TTC549 (cell line): Measurements from ENCODE around the gene STX2.
"Not testable (repeated sequence)": the region's sequence is repeated elsewhere in the genome, so short reads cannot be mapped to it uniquely, and the experiment has no call there.

Source experiments
- FAIRE-seq: peaks from 2 replicates; lab custom pipeline; 2012; peaks lifted over from hg19 to GRCh38; lab: Jason Lieb, UNC

Gene STX2

DNA sequence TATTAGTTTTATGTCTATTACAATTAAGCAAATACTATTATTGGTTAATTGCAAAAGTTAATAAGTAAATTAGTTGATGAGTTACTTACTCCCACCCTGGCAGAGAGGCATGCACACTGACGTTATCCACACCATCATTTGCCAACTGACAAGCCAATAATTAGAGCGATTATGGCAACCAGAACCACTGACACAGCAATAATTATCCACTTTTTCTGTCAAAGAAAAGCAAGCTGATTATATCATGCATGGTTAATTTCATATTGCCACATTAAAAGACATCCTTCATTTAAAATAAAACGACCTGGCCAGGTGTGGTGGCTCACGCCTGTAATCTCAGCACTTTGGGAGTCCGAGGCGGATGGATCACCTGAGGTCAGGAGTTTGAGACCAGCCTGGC, 43.1 kb downstream of the STX2 start:
- FAIRE-seq = no peak

DNA sequence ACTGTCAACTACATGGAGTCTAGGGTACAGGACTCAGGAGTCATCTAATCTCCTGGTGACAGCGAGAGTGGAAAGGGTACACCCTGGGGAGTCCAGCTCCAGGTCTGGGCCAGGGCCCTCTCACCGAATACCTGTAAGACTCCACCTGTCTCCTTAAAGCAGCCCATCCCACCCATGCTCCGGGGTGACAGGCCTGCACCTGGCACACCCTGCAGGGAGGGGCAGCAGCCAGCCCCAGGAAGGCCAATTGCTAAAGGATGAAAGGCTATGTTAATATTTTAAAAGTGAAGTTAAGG, 45.5 kb downstream of the STX2 start:
- FAIRE-seq = no peak

DNA sequence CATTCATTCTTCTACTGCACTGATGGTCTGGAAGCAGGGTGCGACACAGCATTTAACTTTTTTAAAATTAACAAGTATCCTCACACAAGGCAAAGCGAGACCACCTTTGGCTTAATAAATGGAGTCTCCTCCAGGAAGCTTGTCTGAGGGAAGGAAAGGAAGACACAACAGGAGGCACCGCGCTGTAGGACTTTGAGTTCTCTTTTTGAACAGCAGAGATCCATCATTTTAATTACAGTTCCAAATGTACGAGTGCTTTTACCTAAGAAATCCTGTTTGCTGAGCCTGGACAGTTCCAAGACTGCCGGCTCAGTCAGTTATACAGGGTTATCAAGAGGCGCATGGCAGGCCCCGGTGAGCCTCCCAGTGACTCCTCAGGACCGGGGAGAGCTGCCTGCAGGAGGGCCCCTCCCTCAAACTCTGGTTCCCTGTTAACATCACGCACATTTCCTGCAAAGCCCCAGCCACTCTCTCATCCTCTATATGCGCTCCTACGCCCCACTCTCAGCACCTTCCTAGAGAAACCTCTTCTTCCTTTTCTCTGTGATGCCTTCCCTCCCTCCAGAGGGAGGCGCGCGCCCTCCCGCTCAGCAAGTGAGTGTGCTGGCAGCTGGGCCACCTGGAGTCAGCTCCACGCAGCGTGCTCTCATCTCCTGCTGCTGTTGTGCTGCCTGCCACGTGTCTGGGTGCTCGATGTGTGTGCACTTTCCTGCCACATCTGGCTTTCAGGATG, 46.1 kb downstream of the STX2 start:
- FAIRE-seq = no peak

DNA sequence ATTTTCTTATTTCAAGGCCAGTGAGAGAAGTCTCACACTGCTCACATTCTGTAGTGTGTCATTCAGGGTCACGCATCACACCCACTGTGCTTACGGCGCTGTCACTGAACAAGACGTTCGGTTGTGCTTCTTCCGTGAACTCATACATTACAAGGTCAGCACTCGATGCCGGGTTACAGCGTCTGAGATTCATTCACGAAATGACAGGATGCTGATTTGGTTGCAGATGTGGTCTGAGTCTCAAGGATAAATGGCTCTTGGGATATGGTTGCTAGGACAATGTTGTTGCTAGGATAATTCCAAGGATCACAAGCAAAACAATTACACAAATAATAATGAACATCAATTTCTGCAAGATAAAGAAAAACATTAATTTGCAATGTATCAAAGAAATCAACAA, 47.4 kb downstream of the STX2 start:
- no peak for FAIRE-seq

DNA sequence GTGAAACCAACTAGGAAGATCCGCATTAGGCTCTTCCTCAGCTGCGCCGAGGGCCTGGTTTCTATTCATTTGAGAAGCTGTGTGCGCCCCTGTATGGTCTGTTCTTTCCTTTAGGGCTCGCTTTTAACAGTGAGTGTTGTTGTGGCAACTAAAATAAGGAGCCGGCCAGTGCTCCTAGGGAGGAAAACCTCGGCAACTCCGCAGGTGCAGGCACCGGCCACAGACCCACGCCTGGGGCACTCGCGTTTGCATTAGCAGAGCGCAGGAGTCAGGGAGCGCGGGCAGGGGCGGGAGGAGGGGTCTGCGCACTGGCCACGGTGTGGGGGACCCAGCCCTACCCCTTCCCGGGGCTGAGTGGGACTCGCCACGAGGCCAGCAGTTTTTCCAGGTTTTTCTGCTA, 50.5 kb downstream of the STX2 start:
- no peak for FAIRE-seq

DNA sequence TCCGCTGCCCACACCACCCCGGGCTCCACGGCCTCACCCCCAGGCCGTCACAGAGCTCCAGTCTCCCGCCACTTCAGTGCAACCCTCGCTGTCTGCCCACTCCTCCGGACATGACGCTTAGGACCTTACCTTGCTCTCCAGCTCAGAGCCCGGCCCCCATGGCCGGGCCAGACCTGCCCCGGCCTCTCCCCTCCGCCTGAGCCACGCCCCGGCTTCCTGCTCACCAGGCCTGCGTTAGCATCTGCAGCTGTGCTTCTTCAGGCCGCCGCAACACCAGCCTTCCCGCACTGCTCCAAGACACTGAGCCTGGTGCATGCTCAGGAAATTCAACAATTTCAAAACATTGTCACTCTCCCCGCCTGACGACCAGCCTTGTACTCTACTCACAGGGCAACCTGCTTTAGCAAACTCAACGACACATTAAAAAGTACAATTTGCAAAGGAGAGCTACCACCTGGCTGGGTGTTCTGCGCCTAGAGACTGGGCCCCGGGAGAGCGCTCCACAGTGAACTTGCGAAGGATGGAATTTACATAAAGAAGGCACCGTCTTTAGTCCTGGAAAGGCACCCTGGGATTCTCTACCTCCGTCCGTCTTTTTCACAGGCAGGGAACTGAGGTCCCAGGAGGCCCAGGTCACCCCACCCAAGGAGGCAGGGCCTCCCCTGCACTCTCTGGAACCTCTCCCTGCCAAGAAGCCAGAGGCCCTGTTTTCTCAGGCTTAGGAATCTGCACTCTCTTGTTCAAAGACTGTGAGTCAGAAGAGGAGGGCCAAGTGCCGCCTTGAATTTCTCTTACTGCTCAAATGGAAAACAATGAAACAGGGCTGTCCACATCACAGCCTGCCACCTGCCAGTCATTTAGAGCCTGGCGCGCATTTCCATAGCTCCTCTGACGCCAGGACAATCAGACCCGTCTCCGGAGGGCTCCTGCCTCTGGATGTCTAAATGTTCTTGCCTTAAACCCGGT, 51.3 kb downstream of the STX2 start:
- no peak for FAIRE-seq

DNA sequence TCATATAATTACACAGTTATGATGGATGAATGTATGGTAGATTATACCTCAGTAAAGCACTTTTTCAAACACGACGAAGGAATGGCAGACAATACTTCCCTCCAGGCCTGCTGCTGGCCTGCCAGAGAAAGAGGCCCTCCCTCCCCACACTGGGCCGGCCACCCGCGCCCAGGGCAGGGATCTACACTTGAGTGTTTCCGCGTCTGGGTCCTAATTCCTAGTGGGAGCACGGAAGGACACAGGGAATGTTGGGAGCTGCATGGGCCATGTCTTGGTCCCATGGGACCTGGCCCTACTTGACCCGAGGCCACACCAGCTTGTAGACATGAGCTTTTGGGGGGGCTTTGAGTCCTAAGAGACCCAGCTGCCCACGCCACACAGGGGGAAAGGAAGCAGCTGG, 52.0 kb downstream of the STX2 start:
- no peak for FAIRE-seq

DNA sequence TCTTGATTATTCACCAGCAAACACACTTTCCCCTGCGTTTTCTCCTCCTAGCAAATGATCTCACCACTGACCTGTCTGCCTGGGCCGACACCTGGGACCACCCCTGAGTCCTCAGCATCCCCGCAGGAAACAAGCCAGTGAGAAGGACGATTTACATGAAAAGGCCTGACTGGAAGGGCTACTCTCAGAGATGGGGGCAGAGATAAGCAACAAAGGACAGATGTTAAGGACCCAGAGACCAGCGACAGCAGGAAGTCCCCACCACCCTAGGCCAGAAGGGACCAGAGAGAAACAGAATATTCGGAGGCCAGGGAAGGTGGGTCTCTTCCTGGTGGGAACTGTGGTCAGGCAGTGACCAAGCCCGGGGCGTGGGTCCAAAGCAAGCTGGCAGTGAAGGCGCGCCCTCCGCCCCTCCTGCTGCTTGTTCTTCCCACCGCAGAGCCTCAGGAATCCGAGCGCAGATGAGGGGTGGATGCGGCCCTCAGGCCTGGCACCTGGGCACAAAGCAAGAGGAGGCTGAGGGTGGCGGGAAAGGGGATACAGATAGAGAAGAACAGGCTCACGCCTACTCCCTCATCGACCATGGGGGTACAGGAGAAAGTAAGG, 55.8 kb downstream of the STX2 start:
- no peak for FAIRE-seq

DNA sequence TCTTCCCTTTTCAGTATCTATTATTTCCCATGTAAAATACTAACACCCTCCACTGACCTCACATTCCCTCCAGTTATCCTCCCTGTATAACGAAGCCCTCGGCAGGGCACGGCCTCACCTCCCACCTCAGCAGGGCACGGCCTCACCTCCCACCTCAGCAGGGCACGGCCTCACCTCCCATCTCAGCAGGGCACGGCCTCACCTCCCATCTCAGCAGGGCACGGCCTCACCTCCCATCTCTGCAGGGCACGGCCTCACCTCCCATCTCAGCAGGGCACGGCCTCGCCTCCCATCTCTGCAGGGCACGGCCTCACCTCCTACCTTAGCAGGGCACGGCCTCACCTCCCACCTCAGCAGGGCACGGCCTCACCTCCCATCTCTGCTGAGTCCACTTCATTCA, 56.8 kb downstream of the STX2 start:
- FAIRE-seq = not testable (repeated sequence)

DNA sequence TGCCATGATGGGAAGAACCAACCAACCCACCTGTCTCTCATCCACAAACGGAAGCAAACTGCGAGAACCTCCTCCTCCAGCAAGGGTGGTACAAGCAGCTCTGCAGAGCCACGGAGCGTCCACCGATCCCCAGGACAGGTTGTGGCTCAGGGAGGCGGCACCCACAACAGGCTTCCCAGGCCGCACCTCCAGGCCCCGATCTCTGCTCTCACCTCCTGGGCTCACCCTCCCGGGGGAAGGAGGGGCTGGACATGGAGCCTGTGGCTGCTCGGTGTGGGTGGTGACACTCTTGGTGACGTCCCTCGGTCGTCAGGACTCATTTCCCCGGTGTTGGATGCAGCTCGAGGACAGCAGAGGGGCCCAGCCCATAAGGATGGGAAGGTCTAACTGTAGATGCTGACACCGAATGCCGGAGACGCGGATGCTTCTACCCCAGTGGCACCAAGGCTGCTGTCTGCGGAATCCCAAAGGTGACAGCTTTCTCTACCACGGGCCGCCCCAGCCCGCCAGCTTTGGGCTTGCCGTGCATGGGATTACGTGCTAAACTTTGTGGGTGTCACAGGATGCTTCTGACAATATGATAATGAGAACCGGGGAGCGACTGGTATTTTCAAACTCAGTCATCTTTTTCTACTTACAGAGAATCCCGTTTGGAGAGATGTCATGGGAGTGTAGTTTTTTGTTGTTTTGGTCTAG, 58.0 kb downstream of the STX2 start:
- no peak for FAIRE-seq

DNA sequence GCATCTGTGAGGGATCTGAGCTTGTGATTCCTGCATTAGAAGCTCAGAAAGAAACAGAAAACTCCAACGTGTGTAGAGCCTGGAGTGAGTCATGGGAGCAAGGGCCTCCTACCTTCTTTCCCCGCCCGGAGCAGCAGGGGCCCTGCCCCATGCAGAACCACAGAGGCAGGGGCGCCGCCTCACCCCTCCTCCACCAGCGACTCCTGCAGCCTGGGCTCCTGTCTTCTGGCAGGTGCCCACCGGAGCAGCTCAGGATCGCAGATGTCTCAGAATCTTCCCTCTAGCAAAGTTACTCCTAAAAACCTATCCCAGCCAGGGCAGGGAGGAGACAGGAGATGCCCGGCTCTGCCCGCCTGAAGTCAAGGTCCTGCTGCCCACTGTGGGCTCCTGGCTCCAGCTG, 58.7 kb downstream of the STX2 start:
- FAIRE-seq = no peak

DNA sequence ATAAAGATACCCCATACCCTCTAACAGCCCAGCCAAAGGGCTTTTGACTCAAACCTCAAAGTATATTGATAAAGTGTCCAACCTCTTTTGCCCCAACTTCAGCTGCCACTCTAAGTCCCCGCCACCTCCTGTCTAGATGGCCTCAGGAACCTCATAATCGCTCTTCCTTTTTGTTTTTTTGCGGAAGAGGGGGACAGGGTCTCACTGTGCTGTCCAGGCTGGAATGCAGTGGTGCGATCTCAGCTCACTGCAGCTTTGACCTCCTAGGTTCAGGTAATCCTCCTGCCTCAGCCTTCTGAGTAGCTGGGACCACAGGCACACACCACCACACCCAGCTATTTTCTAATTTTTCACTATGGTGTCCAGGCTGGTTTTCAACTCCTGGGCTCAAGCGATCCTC, 60.3 kb downstream of the STX2 start:
- no peak for FAIRE-seq

DNA sequence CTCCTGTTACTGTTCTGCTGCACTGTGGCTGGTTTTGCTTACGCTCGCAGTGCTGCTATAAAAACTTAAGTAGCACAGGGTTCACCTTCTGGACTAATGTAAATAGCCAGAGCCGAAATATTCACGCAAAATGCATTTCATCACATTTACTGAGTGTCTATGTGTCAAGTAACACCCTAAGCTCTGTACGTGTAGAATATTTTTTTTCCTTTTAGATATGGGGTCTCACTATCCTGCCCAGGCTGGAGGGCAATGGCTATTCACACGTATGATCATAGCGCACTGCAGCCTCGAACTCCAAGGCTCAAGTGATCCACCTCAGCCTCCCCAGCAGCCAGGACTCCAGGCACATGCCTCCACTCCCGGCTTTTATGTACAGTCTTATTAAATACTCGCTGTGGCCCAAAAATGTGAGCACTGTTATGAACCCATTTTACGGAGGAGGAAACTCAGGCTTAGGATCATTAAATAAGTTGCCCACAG, 62.2 kb downstream of the STX2 start:
- no peak for FAIRE-seq

DNA sequence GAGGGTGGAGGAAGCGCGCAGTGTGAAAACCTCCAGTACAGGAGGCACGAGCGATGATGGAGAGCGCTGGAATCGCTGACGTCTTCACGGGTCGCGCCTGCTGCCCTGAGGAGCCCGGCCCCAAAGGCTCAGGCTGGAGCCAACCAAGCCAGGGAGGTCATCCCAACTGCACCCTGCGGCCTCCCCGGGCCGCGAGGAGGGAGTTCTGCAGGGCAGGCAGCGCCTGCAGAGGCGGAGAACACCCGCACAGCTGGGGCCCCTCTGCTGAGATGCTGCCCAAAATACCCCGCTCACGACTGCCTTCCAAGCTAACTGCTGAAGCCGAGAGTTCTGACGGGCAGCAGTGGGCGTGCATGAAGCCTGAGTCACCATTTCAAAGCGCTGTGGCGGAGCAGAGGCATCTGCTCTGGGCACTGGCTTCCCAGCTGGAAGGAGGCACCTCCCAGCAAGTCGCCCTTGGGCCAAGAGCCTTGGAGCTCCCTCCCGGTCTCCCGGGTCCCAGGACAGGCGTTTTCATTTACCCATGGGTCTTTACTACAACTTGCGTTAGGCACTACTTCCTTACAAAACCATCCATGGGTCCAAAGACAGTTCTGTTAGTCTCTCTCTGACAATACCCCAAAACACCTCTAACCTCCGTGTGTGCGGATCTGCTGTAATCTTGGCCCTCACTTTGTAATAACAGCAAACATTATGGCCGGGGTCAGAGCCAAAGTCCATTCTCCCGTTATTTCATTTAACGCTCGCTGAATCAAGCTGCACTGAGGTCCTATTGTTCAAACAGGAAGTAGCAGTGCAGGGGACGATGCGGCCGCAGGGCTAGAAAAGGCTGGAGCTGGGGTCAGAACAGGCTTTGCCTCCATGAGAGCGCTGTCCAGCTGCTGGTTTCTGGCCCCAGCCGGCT, 62.8 kb downstream of the STX2 start:
- FAIRE-seq = no peak

DNA sequence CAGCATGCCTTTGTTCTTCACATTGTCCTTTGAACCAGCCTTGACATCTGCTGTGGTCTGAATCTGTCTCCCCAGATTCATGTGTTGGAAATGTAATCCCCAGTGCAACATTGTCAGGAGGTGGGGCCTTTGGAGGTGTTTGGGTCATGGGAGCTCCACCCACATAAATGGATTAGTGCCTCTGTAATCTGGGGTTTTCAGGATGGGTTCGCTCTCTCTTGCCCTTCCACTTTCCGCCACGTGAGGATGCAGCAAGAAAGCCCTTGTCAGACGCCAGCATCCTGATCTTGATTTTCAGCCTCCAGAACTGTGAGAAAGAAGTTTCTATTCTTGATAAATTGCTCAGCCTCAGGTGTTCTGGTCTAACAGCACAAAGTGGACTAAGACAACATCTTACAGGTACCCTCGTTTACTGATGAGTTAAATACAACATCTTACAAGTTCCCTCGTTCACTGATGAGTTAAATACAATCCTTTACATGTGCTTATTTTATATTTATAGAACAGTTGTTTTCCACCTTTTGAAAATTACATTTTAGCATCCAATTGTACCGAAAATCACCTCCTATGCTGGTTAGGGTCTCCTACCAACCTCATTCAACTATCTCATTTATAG, 68.5 kb downstream of the STX2 start:
- no peak for FAIRE-seq

DNA sequence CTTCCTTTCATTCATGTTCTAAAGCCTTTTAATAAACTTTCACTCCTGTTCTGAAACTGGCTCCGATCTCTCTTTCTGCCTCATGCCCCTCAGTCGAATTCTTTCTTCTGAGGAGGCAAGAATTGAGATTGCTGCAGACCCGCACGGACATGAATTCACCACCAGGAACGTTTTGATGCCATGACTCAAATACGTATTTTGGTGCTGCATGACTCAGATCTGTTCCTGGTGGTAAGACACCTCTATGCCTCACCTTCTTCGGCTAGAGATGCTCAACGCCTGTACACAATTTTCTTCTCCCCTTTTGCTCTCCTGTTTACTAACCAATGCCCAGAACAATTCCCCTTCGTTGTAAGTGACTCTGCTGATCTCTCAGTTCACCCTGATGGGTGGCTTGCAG, 70.9 kb downstream of the STX2 start:
- no peak for FAIRE-seq

DNA sequence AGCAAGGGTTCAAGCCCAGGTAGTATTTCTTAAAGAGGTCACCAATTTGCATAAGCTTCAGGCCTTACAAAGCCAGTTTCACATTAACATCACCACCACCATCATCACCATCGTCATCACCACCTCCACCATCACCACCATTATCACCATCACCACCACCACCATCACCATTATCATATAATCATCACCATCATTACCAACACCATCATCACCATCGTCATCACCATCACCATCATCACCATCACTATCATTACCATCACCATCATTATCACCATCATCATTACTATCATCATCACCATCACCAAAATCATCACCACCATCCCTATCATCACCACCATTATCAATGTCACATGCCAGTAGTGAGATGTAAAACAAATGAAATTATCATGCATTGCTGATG, 72.6 kb downstream of the STX2 start:
- FAIRE-seq = no peak

DNA sequence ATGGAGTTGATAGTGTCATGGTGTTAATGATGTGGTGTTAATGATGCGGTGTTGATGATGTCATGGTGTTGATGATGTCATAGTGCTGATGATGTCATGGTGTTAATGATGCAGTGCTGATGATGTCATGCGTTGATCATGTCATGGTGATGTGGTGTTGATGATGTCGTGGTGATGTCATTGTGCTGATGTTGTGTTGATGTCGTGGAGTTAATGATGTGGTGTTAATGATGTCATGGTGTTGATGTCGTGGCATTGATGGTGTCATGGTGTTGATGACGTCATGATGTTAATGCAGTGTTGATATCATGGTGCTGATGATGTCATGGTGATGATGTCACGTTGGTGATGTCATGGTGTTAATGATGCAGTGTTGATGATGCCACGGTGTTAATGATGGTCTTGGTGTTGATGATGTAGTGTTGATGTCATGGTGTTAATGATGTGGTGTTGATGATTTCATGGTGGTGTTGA, 73.8 kb downstream of the STX2 start:
- no peak for FAIRE-seq

DNA sequence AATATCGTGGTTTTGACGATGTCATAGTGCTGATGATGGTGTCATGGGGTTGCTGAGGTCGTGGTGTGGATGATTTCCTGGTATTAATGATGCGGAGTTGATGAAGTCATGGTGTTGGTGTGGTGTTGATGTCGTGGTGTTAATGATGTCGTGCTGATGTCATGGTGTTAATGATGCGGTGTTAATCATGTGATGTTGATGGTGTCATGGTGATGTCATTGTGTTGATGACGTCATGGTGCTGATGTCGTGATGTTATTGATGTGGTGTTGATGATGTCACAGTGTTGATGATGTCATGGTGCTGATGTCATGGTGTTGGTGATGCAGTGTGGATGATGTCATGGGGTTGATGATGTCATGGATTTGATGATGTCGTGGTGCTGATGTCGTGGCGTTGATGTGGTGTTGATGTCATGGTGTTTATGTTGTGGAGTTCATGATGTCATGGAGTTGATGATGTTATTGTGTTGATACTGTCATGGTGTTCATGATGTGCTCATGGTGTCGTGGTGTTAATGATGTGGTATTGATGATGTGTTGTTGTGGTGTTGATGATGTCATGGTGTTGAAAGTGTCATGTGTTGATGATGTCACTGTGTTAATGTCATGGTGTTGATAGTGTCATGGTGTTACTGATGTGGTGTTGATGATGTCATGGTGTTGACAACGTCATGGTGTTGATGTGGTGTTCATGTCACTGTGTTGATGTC, 74.4 kb downstream of the STX2 start:
- no peak for FAIRE-seq

DNA sequence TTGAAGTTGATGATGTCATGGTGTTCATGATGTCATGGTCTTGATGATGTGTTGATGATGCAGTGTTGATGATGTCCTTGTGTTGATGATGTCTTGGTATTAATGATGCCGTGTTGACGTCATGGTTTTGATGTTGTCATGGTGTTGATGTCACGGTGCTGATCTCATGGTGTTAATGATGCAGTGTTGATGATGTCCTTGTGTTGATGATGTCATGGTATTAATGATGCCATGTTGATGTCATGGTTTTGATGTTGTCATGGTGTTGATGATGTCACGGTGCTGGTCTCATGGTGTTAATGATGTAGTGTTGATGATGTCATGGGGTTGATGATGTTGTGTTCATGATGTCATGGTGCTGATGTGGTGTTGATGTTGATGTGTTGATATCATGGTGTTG, 75.0 kb downstream of the STX2 start:
- FAIRE-seq = no peak
